Central memory CD4-positive, alpha-beta T cell (primary cell): Measurements from ENCODE around the gene AUTS2.

ENCODE experiments used
- DNase-seq: peaks from one replicate; pipeline ENCODE4 v3.0.0; 2022

Gene AUTS2

DNA sequence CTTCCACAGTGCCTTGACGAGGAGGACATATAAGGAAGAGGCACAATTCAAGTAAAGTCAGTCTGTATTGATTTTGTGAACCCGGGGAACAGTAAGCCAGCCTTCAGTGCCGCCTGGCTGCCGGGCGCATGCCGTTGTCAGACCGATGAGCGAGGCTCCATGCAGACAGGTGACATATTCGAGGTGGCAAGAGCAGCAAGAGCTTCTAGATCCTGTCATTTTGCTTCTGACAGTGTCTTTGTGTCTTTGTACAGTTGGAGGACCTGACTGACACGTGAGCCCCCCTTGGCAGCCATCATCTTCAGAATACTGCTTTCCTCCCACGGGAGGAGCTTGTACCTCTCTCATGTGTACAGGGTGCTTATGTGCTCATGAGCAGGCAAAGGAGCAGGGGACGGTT lies 1146.2 kb downstream of the AUTS2 start:
- no peak for DNase-seq

DNA sequence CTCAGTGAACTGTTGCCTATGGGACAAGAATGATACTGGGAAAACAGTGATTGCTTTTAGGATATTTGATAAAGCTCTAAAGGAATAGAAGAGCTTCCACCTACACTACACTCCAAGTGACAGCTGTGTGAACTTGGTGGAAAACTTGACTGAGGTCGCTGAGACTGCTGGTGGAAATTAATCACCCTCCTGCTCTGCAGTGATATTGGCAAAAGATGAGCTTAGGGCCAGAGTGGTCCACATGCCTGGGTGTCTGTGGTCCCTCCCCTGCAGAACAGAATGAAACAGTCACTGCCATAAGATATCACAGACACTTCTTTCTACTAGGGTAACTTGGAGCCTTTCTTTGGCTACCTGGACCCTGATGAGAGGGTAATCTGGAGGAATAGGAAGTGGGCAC lies 1151.6 kb downstream of the AUTS2 start:
- DNase-seq: no peak

DNA sequence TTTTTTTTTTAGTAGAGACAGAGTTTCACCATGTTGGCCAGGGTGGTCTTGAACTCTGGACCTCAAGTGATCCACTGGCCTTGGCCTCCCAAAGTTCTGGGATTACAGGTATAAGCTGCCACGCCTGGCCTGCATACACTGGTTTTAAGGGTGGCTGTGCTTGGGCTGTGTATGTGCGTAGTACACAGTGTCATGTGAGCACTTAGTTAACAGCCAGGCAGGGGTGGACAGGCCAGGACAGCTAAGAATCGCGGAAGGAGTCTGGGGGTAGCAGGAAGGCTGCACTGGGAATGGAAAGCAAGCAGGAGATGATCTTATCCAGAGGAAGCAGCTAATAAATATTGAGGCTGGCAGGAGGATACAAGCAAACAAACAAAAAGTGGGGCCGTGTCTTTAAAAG lies 1153.6 kb downstream of the AUTS2 start:
- no peak for DNase-seq

DNA sequence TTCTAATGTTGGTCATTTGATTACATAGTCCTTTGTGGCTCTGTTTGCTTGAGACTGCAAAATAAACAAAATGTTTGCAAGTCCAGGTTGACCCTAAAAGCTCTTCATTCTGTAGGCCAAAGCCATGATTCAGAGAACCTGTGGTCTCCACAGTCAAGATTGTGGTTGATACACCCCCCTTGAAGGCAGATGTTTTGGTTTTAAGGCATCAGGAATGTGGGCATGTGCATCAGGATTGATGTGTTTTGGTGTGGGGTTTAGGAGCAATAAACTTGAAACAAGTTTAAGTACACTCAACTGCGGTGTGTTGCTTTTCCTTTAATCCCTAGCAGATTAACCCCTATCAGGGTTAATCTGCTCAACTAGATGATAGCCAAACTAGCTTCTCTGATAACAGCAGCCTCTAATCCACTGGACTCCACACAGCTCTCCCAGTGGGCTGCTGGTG lies 1154.5 kb downstream of the AUTS2 start:
- DNase-seq: no peak

- DNase-seq: no peak
Measured at GRCh38 chr7:70756789-70757188, 1158.5 kb downstream of the AUTS2 start.

DNA sequence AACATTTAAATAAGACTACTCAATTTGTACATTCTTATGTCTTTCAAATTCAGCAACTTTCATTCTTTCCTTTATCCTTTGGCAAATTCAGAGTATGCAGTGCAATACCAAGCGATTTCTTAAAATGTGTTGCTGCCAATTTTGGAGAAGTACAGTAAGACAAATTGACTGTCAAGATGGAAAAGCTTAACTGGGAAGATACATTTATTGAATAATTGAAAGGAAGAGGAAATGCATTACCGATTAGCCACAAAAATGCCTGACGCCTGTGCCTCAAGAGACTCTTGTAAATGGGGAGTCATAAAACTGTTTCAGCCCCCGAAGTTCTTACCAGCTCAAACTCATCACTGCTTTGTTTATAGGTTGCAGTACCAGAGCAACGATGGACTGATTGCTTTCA lies 1160.4 kb downstream of the AUTS2 start:
- DNase-seq: no peak

DNA sequence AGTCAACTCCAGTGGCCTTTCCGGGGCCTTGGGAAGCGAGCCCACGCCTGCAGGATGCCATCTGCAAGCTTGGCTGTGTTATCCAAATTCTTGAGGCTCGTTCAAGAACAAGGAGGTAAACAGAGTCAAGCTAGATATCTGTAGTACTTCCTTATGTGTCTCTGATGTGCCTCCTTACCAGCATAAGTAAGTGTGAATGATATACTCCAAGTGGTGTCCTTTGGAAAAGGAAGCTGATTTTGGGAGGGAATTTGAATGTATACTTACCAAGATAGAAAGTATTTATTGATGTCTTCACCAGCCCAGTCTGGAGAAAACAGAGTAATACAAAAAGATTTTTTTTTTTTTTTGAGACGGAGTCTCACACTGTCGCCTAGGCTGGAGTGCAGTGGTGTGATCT lies 1161.4 kb downstream of the AUTS2 start:
- DNase-seq: no peak

DNA sequence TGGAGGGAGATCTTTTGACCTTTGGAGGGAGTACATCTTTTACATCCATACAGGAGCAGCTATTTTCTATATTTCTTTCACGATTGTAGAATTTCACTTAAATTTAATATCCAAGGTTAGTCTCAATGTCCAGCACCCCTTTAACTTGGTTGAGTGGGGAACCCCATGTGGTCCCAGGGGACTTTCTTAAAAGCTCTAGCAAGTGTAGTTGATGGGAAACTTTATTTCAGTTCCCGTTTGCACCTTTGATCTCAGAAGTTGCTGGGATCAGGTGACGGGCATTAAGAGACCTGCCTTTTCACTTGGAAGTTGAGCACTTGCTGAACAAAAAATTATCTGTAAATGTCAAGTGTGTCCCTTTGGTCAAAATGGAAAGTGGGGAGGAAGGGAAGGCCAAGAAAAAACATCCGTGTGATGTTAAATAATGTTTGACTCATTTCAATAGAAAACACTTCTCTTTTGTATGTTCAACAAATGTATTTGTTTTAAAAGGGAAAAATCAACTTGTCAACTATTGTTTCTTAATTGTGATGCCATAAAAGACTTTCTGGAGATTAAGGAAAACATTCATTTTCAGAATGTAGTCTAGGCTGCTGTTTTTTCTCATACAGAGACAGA lies 1163.5 kb downstream of the AUTS2 start:
- DNase-seq: no peak

- no peak for DNase-seq
Measured at GRCh38 chr7:70762696-70763095, 1164.4 kb downstream of the AUTS2 start.

DNA sequence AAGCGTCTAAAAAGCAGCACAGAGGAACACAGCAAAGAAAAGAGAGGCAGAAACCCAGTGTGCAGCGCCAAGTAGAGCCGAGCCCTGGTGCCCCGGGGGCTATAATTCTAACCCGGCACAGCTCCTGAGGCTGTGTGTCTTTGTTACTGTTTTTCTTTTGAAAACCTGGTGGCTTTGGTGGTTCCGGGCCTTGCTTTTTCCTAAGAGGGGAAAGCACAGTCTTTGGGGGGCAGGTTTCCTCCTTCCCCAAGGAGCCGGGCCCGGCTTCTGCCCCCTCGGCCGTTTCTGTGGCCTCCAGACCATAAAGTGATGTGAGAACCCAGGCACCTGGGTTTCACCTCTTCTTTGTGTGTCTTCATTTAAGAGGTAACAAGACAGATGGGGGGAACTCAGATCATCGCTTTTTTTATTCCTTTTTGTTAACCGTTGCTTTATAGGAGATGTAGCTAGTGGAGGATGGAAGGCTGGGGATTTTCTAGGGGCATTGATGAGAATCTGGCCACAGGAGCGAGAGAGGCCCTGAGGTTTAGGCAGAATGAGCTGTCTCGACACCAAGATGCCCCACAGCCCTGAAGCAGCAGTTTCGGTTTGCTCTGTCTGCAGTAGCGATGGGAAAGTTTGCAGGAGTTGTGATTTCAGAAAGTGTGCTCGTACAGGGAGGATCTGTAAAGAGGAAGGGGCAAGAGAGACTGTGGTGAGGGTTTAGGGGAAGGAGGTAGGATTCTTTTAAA lies 1165.9 kb downstream of the AUTS2 start:
- peak; percentile 51 for DNase-seq

DNA sequence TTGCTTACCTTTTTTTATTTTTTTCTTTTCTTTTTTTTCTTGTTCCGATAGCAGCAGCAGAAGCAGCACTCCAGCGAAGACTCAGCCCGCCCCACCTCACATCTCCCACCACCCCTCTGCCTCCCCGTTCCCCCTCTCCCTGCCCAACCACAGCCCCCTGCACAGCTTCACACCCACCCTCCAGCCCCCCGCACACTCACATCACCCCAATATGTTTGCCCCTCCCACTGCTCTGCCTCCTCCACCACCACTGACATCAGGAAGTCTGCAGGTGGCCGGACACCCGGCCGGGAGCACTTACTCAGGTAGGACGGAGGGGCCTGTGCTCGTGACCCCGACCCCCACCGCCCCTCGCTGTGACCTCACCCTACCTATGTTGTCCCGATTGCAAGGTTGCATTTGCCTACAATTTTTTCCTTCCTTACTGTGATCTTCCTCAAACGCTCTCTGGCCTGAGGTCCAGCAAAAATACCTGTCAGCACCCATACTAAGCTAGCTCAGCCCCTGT lies 1166.5 kb downstream of the AUTS2 start:
- DNase-seq: no peak

DNA sequence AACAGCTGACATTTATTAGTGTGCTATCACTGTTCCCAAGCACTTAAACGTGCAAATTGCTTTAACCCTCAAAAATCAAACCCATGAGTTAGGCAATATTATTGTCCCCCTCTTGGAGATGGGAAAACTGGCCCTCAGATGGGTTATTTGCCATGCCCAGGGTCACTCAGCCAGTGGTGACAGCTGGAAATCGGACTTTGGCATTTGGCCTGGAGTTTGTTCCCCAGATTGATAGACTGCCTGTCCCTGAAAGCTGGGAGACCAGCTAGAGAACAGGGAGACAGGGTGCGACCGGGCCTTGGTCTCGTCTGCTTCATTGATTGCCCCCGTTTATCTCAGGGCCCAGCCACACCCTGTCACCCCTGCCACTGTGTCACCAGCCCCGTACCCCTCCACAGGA lies 1167.4 kb downstream of the AUTS2 start:
- no peak for DNase-seq

GRCh38 chr7:70766109-70766508 lies 1167.8 kb downstream of the AUTS2 start:
- DNase-seq: no peak

DNA sequence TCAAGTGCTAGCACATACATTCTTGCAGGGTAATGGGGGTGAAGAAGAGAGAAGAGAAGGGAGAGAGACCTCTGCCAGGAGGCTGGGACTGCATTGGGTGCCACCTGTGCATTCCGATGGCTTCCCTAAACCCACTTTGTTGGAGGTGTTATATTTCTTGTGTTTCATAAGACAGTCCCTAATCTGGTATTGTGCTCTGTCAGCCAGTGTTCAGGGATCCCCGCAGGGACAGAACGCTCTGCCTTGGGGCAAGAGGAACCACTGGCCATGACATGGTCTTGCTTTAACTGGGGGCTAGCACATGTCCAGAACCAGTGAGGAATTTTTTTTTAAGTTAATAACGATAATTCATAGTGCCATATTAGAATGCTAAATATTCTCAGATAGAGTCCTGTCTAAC lies 1168.4 kb downstream of the AUTS2 start:
- DNase-seq: no peak

GRCh38 chr7:70770154-70770553 lies 1171.9 kb downstream of the AUTS2 start:
- no peak for DNase-seq

DNA sequence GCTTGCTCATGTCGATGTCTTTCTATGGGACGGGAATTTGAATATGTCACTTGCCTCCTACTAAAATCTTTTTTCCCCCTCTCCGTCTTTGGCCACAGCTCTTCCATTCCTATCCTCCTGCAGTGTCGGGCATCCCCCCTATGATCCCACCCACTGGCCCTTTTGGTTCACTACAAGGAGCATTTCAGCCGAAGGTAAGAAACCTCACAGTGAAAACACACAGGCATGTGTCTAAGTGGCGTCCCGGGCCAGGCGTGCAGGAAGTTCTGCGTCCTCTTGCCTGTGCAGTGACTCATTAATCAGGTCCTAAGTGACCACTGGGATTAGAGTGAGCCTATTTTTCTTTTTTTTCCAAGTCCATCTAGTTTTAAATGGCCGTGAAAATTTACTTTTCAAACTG lies 1173.2 kb downstream of the AUTS2 start:
- DNase-seq: no peak

DNA sequence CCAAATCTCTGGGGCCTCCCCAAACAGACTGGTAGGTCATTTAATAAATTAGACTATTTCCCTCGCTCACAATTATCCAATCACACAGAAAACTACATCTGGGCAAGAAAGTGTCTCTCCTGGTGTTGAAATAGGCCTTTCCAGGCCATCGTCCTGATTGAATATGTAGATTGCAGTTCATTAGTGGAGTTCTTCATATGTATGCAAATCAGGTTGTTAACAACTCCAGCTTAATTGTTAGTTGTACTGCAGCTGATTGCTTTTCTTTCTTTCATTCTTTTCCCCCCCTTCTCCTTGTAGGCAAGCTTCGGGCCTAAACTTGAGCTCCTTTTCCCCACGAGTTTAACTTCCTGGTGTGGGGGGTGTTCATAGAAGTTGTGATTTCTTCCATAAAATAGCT lies 1174.6 kb downstream of the AUTS2 start:
- DNase-seq: no peak

DNA sequence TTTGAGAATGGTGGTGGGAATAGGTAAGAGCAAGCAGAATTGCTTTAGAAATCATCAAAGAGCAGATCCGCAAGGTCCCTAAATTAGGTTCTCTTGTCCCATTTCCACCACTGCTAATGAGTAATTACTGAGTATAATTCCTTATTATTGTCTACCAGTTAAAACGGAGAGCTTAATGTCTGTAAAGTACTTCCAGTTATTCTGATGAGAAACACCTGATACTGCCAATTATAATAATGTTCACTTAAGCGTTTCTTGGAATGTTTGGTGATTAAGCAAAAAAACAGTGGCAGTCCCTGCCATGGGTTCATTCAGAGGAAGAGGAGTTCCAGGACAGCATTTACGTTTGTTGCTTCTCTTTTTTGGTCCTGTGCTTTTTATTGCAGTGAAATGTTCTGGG lies 1175.1 kb downstream of the AUTS2 start:
- DNase-seq: no peak

GRCh38 chr7:70774950-70775527 lies 1176.8 kb downstream of the AUTS2 start:
- no peak for DNase-seq

DNA sequence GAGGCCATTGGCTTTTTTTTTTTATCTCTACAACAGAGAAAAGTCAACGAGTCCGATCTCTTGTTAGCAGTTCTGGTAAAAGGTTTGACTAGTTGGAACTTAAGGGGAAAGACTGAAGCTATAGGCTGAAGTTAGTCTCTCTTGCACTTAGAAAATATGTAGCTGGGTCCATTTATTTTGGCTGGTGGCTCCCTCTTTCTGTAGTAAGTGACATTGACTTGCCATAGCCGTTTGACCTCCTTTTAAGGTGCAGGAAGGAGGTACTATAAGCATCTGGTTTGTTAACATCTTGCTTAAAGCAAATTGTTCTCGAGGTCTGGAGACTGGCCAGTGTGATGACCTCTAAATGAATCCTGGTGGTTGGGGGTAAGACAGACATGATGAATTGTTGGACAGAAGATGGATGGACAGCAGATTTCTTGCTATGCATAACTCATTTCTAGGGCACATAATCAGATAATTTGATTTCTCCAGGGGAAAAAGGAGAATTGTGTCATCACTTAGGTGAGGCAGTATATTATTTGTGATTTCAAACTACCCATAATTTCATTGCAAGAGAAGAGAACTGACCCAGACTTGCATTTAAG lies 1177.4 kb downstream of the AUTS2 start:
- DNase-seq: peak; percentile 34

GRCh38 chr7:70776627-70777101 lies 1178.4 kb downstream of the AUTS2 start:
- DNase-seq: peak; percentile 52

- DNase-seq: no peak
Measured at GRCh38 chr7:70777251-70777650, 1179.0 kb downstream of the AUTS2 start.

DNA sequence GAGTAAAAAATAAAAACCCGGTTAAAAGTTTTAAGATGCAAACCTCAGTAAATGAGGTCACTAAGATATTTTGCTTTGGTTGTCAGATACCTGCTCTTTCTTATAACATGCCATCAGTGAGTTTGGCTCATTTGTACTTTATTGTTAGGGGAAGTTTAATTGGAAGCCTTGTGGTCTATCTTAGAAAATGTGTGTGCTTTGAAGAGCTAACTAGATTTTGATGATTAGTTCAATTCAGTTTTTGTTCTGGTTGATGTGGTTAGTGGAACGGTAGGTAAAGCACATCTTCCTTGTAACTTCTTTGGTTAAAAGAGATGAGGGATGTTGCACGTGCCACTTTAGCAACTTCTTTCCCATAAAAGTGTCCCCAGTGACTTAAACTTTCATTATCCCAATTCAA lies 1180.3 kb downstream of the AUTS2 start:
- peak; percentile 79 for DNase-seq

GRCh38 chr7:70779321-70779720 lies 1181.0 kb downstream of the AUTS2 start:
- DNase-seq: peak; percentile 51
